ENCODE measurements around the gene LACRT. TPM values are rescaled to one million over a fixed set of nuclear protein-coding genes. Genes with fewer than 3 reads are reported as not detected.

LACRT gene
- total and polyA plus RNA-seq, 2 donors (not counting 3 experiments of a cell fraction or from before 2014, with no cell fraction given): not detected

DNA sequence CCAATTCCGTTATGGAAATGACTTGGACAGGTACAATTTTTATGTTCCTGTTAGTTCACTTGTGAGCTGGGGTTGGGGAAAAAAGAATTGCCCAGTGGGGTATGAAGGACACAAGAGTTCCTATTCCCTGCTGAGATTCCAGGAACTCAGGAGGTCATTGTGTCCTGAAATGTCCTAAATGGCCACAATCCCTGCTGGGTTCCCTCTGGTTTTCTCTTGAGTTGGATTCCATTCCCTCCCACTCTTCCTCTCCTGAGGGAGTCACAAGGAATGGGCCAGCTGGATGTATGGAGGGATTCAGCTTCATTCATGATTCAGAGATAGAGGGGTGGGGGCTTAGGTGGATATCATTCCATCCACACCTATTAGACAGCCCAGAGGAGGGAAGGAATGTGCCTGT is 48.0 kb upstream of the LACRT start:
- TF ChIP-seq, protein P1, sequence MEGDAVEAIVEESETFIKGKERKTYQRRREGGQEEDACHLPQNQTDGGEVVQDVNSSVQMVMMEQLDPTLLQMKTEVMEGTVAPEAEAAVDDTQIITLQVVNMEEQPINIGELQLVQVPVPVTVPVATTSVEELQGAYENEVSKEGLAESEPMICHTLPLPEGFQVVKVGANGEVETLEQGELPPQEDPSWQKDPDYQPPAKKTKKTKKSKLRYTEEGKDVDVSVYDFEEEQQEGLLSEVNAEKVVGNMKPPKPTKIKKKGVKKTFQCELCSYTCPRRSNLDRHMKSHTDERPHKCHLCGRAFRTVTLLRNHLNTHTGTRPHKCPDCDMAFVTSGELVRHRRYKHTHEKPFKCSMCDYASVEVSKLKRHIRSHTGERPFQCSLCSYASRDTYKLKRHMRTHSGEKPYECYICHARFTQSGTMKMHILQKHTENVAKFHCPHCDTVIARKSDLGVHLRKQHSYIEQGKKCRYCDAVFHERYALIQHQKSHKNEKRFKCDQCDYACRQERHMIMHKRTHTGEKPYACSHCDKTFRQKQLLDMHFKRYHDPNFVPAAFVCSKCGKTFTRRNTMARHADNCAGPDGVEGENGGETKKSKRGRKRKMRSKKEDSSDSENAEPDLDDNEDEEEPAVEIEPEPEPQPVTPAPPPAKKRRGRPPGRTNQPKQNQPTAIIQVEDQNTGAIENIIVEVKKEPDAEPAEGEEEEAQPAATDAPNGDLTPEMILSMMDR (IDR thresholded peaks at IDR 0.05; ENCODE audit: extremely low read depth in 1 of 2, insufficient read depth in 1 of 2, low read depth in 1 of 2, low read length in 2 of 2): no peak
- TF ChIP-seq POLR2A (IDR thresholded peaks at IDR 0.05; ENCODE audit: low read depth, low read length) (no peak), GATA2 (IDR thresholded peaks at IDR 0.05; ENCODE audit: insufficient read depth, insufficient read length, low read depth, low read length) (no peak), MYC (IDR thresholded peaks at IDR 0.05; ENCODE audit: low read depth, low read length) (no peak), POLR2AphosphoS5 (IDR thresholded peaks at IDR 0.05; ENCODE audit: insufficient read depth, low read depth, low read length) (no peak), MAX (IDR thresholded peaks at IDR 0.05; ENCODE audit: insufficient read depth, insufficient read length) (no peak), FOS (IDR thresholded peaks at IDR 0.05; ENCODE audit: borderline replicate concordance, insufficient read depth, low read length) (no peak), EZH2 (IDR thresholded peaks at IDR 0.05; ENCODE audit: borderline replicate concordance, low read depth, low read length, severe bottlenecking) (no peak), JUN (IDR thresholded peaks at IDR 0.05; ENCODE audit: borderline replicate concordance, insufficient read depth, insufficient read length, low read depth) (no peak)
- Histone ChIP-seq H3K9me1 (replicated peaks; ENCODE audit: control insufficient read depth, extremely low read depth, insufficient read depth, low read length) (no peaks in the 10 kb centered on the region), H2AFZ (ENCODE audit: low read depth, low read length) (no peak overlapping the region), H3K9ac (replicated peaks; ENCODE audit: extremely low read depth, insufficient read depth, low read length) (no peak overlapping the region), H3K9me3 (replicated peaks; ENCODE audit: control insufficient read depth, insufficient read depth, low read length) (no peaks in the 10 kb centered on the region), H3K4me3 (replicated peaks in 1 of 3; ENCODE audit: insufficient read depth in 1 of 3, low read depth in 1 of 3, low read length in 3 of 3) (no peak overlapping the region), H4K20me1 (replicated peaks; ENCODE audit: control insufficient read depth, extremely low read depth, insufficient read depth, low read length) (no peaks in the 10 kb centered on the region), H3K27me3 (ENCODE audit: control insufficient read depth in 2 of 2, insufficient read depth in 2 of 2, low read length in 2 of 2) (no peaks in the 10 kb centered on the region), H3K36me3 (ENCODE audit: control insufficient read depth in 2 of 2, extremely low read depth in 1 of 2, insufficient read depth in 2 of 2, low read length in 2 of 2) (no peaks in the 10 kb centered on the region), H3K4me2 (ENCODE audit: insufficient read depth, low read length) (no peak overlapping the region), H3K4me1 (ENCODE audit: control insufficient read depth, extremely low read depth, insufficient read depth, low read length) (no peaks in the 10 kb centered on the region), H3K79me2 (ENCODE audit: control insufficient read depth, insufficient read depth, low read length) (no peaks in the 10 kb centered on the region), H3K27ac (ENCODE audit: insufficient read depth, low read depth, low read length) (no peak overlapping the region)
- no TSS peak for BruUV-seq (replicated peaks)
- CTCF ChIA-PET: interaction anchor here (1.0 kb wide), 1 partner anchor 24 kb away, joined by 3 read pairs; no protein-coding TSS in a partner anchor
- intact Hi-C loops (cut with micrococcal nuclease) (no loop called here), dilution Hi-C loops (cut with MboI; ENCODE audit: extremely low pct_ligation_motif_present, low sequenced_read_pairs) (no loop called here)
- DNase-seq (ENCODE audit: low read depth, low spot score) (no peak), FAIRE-seq (no peak)
- POLR2A ChIA-PET: no interaction called here

Data from endothelial cell of umbilical vein (primary cell).